H1 (cell line): ENCODE data around the gene TMEM127.

Source experiments
- EZH2 ChIP-seq: fragments of 200-600 bp; sonication (generic); IDR thresholded peaks from 2 replicates; pipeline ENCODE4 v1.7.1; 2012; ENCODE audit warnings: low read depth, mild to moderate bottlenecking, moderate library complexity, low read length, inconsistent platforms; ENCODE audit not compliant: severe bottlenecking
- HDAC6 ChIP-seq: IDR thresholded peaks from one replicate; pipeline ENCODE4 v1.7.1; 2012; ENCODE audit warnings: low read depth, mild to moderate bottlenecking, inconsistent platforms, low read length, moderate library complexity
- POLR2A ChIP-seq, 2 experiments: IDR thresholded peaks; 1 replicate in 1 of 2; 2 replicates in 1 of 2; pipeline ENCODE4 v1.6.1; 2011; ENCODE audit warnings: low read depth in 2 of 2, low read length in 2 of 2, mild to moderate bottlenecking in 2 of 2; ENCODE audit errors: control extremely low read depth in 1 of 2
- POLR2AphosphoS5 ChIP-seq: IDR thresholded peaks from 2 replicates; pipeline ENCODE4 v1.6.1; 2011; ENCODE audit warnings: low read depth, low read length
- RNF2 ChIP-seq: fragments of 200-900, 300-1000 bp; sonication (generic); IDR thresholded peaks from 2 replicates; pipeline ENCODE4 v1.7.1; 2016; ENCODE audit warnings: borderline replicate concordance, low read depth, mild to moderate bottlenecking, antibody characterized with exemption, low read length; ENCODE audit not compliant: poor library complexity, severe bottlenecking; ENCODE audit errors: missing control alignments
- SIN3A ChIP-seq, 2 experiments: IDR thresholded peaks in 1 of 2; conservative IDR thresholded peaks in 1 of 2; 2 replicates each; pipeline ENCODE4 v1.6.1; 2011 to 2012; ENCODE audit warnings: low read length in 2 of 2, improper control_type of control experiment in 1 of 2, low read depth in 1 of 2, mild to moderate bottlenecking in 1 of 2
- SP2 ChIP-seq: IDR thresholded peaks from 2 replicates; pipeline ENCODE4 v1.6.1; 2012; ENCODE audit warnings: mild to moderate bottlenecking, low read length, inconsistent platforms
- TAF7 ChIP-seq: optimal IDR thresholded peaks from 2 replicates; pipeline ENCODE3; 2011; ENCODE audit warnings: low read depth, mild to moderate bottlenecking, inconsistent platforms, low read length, moderate library complexity, borderline replicate concordance
- YY1 ChIP-seq: IDR thresholded peaks from 2 replicates; pipeline ENCODE4 v1.6.1; 2011; ENCODE audit warnings: low read depth, mild to moderate bottlenecking, low read length
- TF ChIP-seq, protein P1 (sequence below), 3 experiments: IDR thresholded peaks; 1 replicate in 2 of 3; 2 replicates in 1 of 3; pipeline versions ENCODE4 v1.5.1 to v1.6.1; 2011; ENCODE audit warnings: low read length in 3 of 3, mild to moderate bottlenecking in 3 of 3, inconsistent platforms in 2 of 3, low read depth in 1 of 3, moderate library complexity in 1 of 3; ENCODE audit not compliant: insufficient read depth in 1 of 3; ENCODE audit errors: control extremely low read depth in 1 of 3

DNA sequence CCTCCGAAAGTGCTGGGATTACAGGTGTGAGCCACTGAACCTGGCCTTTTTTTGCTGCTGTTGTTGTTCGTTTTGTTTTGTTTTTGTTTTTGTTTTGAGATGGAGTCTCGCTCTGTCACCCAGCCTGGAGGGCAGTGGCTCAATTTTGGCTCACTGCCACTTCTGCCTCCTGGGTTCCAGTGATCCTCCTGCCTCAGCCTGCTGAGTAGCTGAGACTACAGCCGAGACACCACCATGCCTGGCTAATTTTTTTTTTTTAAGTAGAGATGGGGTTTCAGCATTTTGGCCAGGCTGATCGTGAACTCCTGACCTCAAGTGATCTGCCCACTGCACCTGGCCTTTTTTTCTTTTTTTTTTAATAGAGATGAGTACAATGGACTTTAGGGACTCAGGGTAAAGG is 22.0 kb downstream of the TMEM127 start:
- TF ChIP-seq, protein P1, sequence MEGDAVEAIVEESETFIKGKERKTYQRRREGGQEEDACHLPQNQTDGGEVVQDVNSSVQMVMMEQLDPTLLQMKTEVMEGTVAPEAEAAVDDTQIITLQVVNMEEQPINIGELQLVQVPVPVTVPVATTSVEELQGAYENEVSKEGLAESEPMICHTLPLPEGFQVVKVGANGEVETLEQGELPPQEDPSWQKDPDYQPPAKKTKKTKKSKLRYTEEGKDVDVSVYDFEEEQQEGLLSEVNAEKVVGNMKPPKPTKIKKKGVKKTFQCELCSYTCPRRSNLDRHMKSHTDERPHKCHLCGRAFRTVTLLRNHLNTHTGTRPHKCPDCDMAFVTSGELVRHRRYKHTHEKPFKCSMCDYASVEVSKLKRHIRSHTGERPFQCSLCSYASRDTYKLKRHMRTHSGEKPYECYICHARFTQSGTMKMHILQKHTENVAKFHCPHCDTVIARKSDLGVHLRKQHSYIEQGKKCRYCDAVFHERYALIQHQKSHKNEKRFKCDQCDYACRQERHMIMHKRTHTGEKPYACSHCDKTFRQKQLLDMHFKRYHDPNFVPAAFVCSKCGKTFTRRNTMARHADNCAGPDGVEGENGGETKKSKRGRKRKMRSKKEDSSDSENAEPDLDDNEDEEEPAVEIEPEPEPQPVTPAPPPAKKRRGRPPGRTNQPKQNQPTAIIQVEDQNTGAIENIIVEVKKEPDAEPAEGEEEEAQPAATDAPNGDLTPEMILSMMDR (IDR thresholded peaks at IDR 0.05; ENCODE audit: control extremely low read depth in 1 of 3, insufficient read depth in 1 of 3, low read depth in 1 of 3, low read length in 3 of 3) = no peak
- no peak for TF ChIP-seq RNF2
- no peak for TF ChIP-seq SP2
- TF ChIP-seq YY1 = no peak
- no peak for TF ChIP-seq POLR2A (IDR thresholded peaks at IDR 0.05; ENCODE audit: control extremely low read depth in 1 of 2, low read depth in 2 of 2, low read length in 2 of 2)
- TF ChIP-seq SIN3A (conservative IDR thresholded peaks at IDR 0.05 in 1 of 2, IDR thresholded peaks at IDR 0.05 in 1 of 2; ENCODE audit: low read depth in 1 of 2, low read length in 2 of 2) = no peak
- no peak for TF ChIP-seq EZH2
- TF ChIP-seq TAF7 = no peak
- TF ChIP-seq HDAC6 = no peak
- TF ChIP-seq POLR2AphosphoS5 = no peak
